HG02938 (cell line): ENCODE measurements around the gene OXCT1.

Experiments
- ATAC-seq: cut with Tn5 transposase; IDR thresholded peaks from one replicate; pipeline ENCODE4 v1.9.1; 2021; ENCODE audit warnings: mild to moderate bottlenecking, moderate library complexity; ENCODE audit not compliant: unreplicated experiment

Gene OXCT1

DNA sequence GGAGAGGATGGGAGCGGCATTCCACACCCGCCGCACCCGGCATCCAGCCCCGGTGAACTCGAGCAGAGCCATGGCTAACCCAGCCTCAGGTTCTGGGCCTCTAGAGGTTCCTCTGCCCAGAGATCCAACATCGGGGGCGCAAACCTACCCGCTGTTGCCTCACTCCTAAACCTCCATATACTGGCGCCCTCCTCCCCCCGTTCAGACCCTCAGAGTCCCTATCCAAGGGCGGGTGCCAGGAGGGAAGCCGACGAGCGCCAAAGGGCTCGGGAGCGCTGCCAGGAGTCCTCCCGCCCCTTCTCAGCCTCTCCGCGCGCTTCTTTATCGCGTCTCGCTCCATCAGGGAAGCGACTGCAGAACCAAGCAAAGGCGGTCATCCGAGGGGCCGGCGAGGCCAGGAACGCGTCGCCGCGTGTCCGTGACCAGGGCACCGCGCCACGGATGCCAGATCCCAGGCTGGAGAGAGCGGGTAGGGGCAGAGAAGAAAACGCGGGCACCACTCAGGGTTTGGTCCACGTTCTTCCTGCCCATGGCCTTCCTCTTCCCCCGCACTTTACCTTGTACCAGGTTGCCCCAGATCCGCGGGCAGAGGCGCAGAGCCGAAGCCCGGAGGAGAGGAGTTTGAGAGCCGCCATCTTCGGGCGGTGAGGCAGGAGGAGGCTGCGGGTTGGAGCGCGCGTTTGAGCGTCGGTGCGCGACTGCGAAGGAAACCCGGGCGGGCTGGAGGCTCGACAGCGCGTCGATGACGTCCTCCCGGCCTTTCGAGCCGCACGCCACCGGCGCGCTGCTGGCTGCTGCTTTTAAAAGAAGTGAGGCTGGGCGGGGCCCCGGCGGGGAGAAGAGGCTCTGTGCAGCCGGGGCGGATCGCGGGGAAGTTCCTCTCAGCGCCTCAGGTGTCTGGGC lies at the start of gene OXCT1:
Gene OXCT1, minus strand, starts transcription at position 702 of the 903 bp plus-strand sequence. Its CDS starts 67 bp downstream, at position 635.
- peak; percentile 90 for ATAC-seq

DNA sequence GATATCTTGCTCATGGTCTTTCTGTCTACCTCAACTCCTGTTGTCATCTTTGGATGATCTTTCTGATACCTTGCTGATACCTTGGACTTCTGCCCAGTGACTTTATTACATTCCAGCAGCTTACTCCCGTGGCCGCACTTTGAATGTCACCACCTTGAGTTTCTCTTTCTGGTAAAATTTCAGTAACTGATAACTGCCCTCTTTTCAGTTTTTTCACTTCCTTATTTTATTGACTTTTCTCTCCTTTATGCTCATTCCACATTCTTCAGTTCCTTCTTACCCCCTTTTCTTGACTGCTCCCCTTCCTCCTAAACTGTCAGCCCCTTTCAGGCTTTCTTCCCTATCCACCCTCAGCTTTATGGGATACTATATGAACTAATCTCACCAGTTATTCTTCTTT lies 47.9 kb upstream of the OXCT1 start:
- ATAC-seq, result peak; percentile 53

DNA sequence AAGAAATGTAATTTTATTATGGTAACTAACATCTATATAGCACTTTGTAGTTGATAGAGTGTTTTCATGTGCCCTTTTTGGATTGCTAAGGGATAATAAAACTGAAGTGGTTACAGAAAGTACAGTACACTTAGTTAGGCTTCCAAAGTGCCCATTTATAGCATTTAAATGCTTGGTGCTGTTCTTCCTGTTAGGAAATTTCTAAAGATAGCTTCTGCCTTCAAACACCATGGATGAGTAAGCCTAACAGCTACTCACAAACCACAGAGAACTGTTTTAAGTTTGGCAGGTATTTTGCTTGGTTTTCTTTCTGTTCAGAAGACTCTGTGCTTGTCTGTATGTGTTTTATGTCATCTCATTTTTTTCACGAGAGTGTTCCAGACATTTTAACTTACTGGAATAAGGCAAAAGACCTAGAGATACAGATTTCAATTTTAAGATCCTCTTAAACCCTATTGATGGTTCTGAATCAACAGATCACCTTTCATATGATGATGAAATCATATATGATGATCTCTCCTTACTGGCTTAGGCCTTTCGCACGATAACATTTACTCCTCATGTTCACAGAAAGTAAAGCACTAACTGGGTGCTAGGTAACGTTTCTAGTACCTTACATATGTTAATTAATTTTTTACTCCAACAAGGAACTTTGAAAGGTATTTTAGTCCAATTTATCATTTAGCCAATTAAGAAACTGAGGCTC lies 38.3 kb upstream of the OXCT1 start:
- no peak for ATAC-seq

DNA sequence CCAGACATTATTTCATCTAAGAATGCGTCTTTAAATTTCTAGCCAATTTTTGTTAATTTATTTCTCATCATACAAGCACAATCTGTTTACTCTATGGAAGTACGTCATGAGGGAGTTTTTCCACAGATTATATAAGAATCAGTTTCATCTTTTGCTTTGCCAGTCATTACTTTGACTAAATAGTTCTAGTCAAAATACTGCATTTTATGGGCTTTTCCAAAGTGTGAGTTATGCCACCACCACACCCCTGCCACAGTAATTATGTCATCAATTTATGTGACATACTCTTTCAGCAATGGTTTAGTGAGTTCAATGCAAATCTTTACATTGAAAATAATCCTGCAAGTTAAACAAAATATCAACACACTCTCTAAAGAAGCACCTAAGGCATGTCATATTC lies 35.9 kb upstream of the OXCT1 start:
- ATAC-seq, result no peak

DNA sequence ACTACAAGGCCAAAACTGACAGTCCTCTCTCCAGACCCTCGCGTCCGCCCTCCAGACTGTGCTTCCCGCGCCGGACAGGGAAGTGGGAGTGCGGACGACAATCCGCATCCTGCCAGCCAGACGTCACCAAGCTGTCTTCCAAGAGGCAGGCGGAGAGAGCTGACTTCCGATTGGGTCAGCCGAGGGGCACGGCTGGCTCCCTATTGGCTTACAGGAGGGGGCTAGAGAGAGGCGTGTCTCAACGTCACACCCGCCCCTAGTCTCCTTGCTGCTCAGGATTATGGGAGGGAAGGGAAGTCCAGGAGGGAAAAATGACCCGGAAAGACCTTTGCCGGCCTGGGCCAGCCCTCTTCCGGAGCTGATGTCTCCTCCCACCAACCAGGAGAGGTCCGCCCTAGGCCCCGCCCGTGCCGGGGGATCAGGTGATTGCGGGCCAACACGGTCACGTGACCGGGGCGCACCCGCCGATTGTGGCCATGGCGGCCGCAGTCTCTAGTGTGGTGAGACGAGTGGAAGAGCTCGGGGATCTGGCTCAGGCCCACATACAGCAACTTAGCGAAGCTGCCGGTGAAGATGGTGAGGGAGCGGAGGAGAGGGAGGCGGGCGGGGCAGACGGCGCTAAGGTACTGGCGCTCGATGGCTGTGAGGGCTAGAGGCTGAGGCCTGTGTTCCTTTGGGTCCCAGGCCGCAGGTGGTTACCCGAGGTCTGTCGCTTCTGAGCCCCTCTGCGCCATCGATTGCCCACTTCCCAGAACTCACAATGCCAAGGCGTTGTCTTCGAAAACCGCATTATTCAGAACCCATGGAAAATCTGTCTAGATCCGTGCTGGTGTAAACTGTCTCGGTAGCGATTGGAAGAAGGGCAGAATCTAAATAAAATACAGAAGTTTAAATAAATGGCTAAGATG lies 33.9 kb upstream of the OXCT1 start, which contains the start of gene RIMOC1:
Gene RIMOC1, plus strand, starts transcription at position 453 of the 908 bp plus-strand sequence. Its CDS starts 24 bp downstream, at position 477.
- peak; percentile 98 for ATAC-seq

DNA sequence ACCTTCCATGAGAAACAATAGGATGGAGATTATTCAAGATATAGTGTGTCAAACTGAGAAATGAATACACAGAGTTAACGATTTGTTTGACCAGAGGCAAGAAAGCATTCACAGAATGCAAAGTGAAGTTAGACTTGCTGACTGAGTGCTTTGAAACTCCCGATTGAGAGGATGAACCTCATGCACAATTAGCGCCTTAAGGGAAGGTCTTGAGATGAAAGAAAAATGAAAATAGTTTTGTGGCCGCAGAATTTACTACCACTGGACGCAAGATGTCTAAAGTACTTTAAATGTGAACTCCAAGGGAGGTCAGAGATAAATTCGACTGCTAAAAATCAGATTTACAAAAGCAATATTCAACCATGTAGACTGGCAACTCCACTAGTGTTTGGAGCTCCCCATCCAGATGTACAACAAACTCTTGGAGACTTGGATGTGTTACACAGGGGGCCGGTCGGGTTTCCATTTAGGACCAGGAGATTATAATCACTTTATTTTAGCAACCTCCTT lies 33.2 kb upstream of the OXCT1 start:
- no peak for ATAC-seq

DNA sequence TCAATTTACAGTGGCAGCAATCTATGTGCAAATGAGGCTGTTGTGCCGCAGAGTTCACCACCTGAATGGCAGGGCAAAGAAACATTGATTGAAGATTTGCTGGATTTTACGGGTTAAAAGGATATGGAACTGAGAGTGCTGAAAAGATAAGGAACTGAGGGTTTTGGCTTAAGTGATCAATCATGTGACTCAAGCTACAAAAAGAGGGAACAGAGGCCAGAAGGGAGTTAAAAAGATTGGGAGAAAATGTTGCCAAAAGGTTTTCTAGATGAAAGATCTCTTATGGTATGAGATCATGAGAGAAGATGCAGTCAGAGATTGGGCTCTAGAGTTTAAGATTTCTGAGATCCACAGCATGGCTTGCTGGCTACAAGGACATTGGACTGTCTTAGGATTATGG lies 26.0 kb upstream of the OXCT1 start:
- ATAC-seq, result no peak

DNA sequence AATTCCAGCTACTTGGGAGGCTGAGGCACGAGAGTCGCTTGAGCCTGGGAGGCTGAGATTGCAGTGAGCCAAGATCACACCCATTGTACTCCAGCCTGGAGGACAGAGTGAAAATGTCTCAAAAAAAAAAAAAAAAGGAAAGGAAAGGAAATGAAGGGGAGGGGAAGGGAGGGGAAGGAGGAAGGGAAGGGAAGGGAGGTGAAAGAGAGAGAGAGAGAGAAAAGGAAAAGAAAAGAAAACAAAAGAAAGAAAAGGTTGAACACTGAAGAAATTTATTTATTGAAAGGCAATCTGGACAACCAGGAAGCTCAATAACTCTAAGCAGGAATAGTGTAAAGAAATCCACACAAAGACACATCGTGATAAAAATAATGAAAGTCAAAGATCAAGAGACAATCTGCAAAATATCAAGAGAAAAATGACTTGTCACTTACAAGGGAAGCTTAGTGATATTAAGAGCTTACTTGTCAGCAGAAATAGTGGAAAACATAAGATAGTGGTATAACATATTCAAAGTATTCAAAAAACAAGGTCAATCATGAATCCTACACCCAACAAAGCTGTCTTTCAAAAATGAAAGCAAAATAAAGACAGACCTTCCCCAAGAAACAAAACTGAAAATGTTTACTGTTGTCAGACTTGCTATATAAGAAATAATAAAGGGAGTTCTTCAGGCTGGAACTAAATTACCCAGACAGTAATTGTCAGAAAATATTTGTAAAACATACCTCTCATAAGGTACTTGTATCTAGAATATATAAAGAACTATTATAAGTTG lies 23.0 kb upstream of the OXCT1 start:
- no peak for ATAC-seq

DNA sequence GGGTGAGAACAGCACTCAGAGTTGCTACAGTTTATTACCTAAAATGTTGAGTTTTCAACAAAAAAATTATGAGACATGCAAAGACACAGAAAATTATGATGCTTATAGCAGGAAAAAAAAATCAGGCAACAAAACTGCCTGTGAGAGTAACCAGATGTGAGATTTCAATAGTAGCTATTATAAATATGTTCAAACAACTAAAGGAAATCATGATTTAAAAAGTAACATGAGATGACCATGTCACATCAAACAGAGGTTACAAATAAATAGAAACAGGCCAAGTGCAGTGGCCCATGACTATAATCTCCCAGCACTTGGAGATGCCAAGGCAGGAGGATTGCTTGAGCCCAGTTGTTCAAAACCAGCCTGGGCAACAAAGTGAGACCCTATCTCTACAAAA lies 21.8 kb upstream of the OXCT1 start:
- no peak for ATAC-seq

DNA sequence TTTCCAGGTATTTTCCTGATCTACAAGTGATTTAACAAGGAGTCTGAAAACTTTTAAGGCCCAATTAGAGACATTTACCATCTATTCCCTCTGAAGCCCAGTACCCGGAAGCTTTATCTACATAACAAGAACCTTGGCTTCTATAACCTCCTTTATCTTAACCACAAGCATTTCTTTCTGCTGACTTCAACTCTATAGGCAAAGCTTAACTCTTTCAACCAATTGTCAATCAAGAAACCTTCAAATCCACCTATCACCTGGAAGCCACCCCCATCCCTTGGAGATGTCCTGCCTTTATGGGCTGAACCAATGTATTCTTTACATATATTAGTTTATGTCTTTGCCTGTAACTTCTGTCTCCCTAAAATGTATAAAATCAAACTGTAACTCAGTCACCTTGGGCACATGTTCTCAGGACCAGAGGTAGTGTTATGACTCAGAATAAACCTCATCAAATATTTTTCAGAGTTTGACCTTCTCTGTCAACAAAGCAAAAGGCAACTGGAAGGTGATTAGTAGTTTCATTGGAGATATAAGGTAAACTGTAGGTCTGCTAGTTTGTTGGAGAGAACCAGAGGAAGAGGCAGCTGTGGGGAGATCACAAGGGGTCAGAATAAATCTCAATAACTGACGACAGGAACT lies 21.0 kb upstream of the OXCT1 start:
- no peak for ATAC-seq

DNA sequence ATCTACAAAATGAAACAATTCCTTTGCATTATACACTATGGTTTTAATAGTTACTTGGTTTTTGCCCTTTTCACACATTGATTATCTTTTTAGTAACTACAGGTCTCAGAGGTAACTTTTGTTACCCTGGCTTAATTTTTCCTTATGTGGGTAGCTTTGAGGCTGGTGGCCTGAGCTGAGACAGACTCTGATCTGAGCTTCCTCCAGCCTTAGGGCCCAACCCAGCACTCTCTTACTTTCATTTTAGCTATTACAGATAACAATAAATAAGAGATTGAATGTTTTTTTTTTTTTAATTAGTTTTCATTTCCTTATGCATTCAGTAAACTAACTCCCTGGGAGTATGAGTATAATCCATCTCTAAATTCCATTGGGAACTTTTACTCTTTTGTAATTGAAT lies 15.1 kb upstream of the OXCT1 start:
- ATAC-seq, result no peak

DNA sequence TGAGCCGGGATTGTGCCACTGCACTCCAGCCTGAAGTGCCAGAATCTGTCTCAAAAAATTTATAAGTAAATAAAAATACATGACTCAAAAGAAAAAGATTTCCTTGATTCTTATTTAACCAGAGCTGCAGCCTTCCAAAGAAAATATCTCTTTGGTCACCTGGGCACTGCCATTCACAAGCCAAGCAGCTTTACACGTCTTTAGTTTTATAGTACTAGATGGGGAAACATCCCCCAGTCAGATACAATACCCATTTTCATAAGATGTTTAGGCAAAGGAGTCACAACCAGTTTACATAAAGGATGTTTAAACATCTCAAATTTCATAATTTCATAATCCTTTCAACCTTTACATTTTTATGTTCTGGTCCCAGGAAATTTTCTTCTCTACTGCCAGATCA lies 13.7 kb upstream of the OXCT1 start:
- no peak for ATAC-seq

DNA sequence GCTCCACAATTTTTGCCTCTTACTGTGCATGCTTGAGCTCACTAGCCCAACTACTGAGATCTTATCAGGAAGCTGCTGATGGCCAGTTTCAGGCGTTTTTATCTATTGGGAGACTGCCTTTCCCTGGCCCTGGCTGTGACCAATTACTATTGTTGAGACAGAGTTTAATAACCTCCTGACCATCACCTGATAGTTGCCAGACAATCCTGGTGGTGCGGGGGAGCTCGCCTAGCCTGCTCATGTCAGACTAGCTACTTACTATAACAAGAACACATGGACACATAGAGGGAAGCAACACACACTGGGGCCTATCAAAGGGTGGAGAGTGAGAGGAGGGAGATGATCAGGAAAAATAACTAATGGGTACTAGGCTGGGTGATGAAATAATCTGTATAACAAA lies 13.0 kb upstream of the OXCT1 start:
- ATAC-seq, result no peak

DNA sequence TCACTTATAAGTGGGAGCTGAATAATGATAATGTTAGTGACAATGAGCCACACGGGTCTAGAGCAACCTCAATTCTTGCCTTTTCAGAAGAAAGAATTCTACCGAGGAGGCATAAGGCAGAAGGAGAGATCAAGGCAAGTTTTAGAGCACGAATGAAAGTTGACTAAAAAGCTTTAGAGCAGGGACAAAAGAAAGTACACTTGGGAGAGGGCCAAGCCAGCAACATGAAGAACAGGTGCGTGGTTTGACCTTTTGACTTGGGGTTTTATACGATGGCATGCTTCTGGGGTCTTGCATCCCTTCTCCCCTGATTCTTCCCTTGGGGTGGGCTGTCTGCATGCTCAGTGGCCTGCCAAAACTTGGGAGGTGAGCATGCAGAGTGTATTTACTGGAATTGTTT lies 12.5 kb upstream of the OXCT1 start:
- ATAC-seq, result no peak

DNA sequence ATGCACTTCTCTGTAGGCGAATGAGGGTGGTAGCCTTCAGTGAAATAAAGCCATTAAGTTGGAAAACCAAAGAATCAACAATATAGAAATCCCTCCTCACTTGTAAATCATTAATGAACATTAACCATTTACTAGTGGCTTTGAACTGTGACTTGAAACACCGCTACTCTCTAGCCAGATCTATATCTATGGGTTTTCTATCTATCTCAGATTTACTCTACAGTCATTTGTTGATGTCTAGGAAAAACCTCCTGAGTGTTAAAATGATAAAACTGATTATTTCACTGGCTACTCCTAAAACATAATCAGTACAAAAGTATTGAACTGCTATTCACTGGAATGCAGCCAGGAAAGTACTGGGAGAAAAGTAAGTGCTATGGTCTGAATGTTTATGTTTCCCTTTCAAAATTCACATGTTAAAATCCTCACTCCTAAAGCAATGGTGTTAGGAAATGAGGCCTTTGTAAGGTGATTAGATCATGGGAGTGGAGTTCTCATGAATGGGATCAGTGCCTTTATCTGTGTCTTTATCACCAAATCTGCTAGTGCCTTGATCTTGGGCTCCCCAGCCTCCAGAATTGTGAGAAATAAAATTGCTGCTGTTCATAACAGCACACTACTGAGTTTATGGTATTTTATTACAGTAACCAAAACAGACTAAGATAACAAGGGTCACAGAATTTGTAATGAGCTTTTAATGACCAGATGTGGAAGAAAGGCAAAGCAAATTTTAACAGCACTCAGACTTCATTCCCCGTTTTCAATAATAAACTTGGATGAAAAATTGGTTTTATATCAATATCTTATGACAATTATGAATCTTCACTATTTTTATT lies 8.6 kb upstream of the OXCT1 start:
- ATAC-seq, result peak; percentile 82

DNA sequence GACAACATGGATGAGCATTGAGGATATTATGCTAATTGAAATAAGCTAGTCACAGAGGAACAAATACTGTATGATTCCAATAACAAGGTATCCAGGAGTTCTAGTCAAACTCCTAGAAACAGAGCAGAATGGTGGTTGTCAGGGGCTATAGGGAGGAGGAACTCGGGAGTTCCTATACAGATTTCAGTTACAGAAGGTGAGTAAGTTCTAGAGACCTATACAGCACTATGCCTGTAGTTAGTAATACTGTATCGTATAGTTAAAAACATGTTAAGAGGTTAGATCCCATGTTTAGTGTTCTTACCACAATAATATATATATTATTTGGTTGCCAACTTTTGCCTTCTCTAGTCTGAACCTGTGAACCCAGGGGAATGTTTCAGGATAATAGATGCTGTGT lies 7.9 kb upstream of the OXCT1 start:
- peak; percentile 37 for ATAC-seq

DNA sequence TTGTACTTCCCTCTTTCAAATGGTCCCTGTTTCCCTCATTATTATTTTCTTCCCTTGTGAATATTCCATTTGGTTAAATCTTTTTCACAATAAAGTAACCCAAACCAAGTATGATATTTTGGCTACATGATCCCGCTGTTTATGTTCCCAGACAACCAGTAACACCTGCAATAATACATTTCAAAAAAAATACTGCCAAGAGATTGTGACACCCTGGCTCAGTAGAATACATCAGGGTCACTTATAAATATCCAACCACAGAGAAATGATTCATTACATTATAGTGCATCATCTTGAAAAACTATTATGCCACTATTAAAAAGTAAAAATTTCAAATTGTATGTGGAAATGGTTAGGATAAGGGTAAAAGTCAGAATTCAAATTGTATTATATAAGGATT lies 7.2 kb upstream of the OXCT1 start:
- ATAC-seq, result no peak

DNA sequence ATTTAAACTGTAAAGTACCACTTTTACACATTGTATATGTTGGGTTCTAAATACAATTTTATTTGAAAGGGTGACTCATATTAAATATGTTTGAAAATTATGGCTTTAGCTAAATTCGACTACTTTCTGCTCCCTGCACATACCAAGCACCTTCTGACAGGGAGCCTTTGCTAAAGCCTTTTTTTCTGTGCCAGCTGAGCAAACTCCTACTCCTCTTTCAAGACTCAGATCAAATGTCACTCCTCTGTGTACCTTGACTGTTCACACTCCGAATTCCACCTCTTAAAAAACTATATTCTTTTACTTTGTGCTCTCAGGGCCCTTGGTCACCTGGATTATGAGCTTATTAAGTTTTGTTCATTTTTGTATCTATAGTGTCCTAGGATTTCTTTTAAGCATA lies 6.5 kb upstream of the OXCT1 start:
- ATAC-seq, result no peak

DNA sequence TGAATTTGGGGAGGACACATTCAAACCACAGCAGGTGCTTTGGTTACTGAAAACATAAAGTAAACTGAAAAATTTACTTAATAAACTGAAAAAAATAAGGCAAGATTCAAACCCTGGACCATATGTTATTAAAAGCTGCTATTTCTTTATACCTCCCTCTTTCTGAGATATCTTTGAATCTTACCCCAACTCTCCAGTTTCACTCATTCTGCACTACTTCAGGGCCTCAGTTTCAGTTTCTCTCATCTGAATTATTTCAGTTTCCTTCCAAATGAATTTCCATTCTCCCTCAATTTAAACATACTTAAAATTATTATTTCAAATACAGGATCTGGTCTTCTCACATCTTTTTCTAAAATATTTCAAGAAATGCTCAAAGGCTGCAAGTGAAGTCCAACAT lies 4.9 kb upstream of the OXCT1 start:
- ATAC-seq, result no peak
